ENCODE results near the gene CARD18.
"Not testable (repeated sequence)": the region's sequence is repeated elsewhere in the genome, so short reads cannot be mapped to it uniquely, and the experiment has no call there.

Gene CARD18

GRCh38 chr11:105132716-105133511 is 6.7 kb downstream of the CARD18 start:
- no peak for DNase-seq (ENCODE audit: low spot score)

GRCh38 chr11:105130189-105130813 is 9.3 kb downstream of the CARD18 start:
- no peak for DNase-seq (ENCODE audit: low spot score)

- no peak for DNase-seq (ENCODE audit: low spot score)
These were observed 14.8 kb downstream of the CARD18 start for GRCh38 chr11:105124756-105125155.

GRCh38 chr11:105111145-105111944 is 28.2 kb downstream of the CARD18 start:
- DNase-seq (ENCODE audit: low spot score), result no peak

- no peak for DNase-seq (ENCODE audit: low spot score)
These were observed 28.9 kb downstream of the CARD18 start for GRCh38 chr11:105110688-105111030.

- DNase-seq (ENCODE audit: low spot score), result no peak
These were observed 29.5 kb downstream of the CARD18 start for GRCh38 chr11:105109855-105110687.

- no peak for DNase-seq (ENCODE audit: low spot score)
These were observed 30.2 kb downstream of the CARD18 start for GRCh38 chr11:105109321-105109720.

GRCh38 chr11:105108247-105108646 is 31.3 kb downstream of the CARD18 start:
- DNase-seq (ENCODE audit: low spot score), result no peak

GRCh38 chr11:105107226-105107825 is 32.2 kb downstream of the CARD18 start:
- DNase-seq (ENCODE audit: low spot score), result not testable (repeated sequence)

GRCh38 chr11:105106140-105106539 is 33.4 kb downstream of the CARD18 start:
- DNase-seq (ENCODE audit: low spot score), result no peak

GRCh38 chr11:105104292-105104691 is 35.3 kb downstream of the CARD18 start:
- no peak for DNase-seq (ENCODE audit: low spot score)

GRCh38 chr11:105103336-105103735 is 36.2 kb downstream of the CARD18 start:
- no peak for DNase-seq (ENCODE audit: low spot score)

GRCh38 chr11:105102079-105102581 is 37.4 kb downstream of the CARD18 start:
- DNase-seq (ENCODE audit: low spot score), result not testable (repeated sequence)

- no peak for DNase-seq (ENCODE audit: low spot score)
These were observed 38.5 kb downstream of the CARD18 start for GRCh38 chr11:105100981-105101630.

- no peak for DNase-seq (ENCODE audit: low spot score)
These were observed 39.4 kb downstream of the CARD18 start for GRCh38 chr11:105100206-105100605.

GRCh38 chr11:105099594-105099993 is 40.0 kb downstream of the CARD18 start:
- not testable (repeated sequence) for DNase-seq (ENCODE audit: low spot score)

GRCh38 chr11:105092256-105093239 is 47.0 kb downstream of the CARD18 start:
- DNase-seq (ENCODE audit: low spot score), result no peak
